ENCODE measurements around the gene ANKRD23.

- TF ChIP-seq MYC (IDR thresholded peaks at IDR 0.05; ENCODE audit: low read depth, low read length) (no peak), POLR2A (IDR thresholded peaks at IDR 0.05; ENCODE audit: extremely low read depth, insufficient read length) (no peak), CTCF (IDR thresholded peaks at IDR 0.05; ENCODE audit: low read depth, low read length) (no peak)
Measured at GRCh38 chr2:96809951-96810782, 33.7 kb downstream of the ANKRD23 start.
